ENCODE results near the gene EME2. TPM values are rescaled to one million over a fixed set of nuclear protein-coding genes. Genes with fewer than 3 reads are reported as not detected.

Gene EME2
- total RNA-seq, 5 donors from 2014 or later (not counting 1 experiment from before 2014, with no cell fraction given), result 23.0 to 50.6 (median 34.5) TPM

GRCh38 chr16:1777375-1778199 lies 5.0 kb downstream of the EME2 start:
- Histone ChIP-seq H3K4me3 (ENCODE audit: control insufficient read depth in 1 of 2, extremely low read depth in 1 of 2, low read length in 1 of 2) (no peak overlapping the region), H3K27ac (ENCODE audit: low read length) (no peak overlapping the region), H3K36me3 (ENCODE audit: control insufficient read depth in 2 of 2, extremely low read depth in 1 of 2, insufficient read depth in 1 of 2, low read length in 1 of 2) (peaks cover 21 to 38% of the 10 kb centered on the region in 2 donors), H3K4me1 (ENCODE audit: control insufficient read depth in 1 of 2, extremely low read depth in 1 of 2, insufficient read depth in 2 of 2, low read length in 2 of 2) (peaks cover 6 to 53% of the 10 kb centered on the region in 2 experiments), H3K9me3 (no peaks in the 10 kb centered on the region), H3K27me3 (replicated peaks in 1 of 2; ENCODE audit: control insufficient read depth in 2 of 2, extremely low read depth in 1 of 2, insufficient read depth in 2 of 2, low read length in 1 of 2) (no peaks in the 10 kb centered on the region)
- Mint-ChIP-seq H3K9me3 (no peaks in the 10 kb centered on the region), H3K4me1 (peaks cover 11 to 33% (median 21%) of the 10 kb centered on the region in 3 donors), H3K4me3 (no peak overlapping the region), H3K36me3 (no peaks in the 10 kb centered on the region), H3K27ac (no peak overlapping the region), H3K27me3 (no peaks in the 10 kb centered on the region)
- 92% methylated on average over 31 of the region's 36 CpGs for WGBS (ENCODE audit: insufficient coverage)
- ChIA-PET POLR2A (no interaction called here), CTCF (interaction anchor here in 1 of 2 donors (0.5 kb wide), 1 partner anchor 561 kb away, joined by 4 read pairs; no protein-coding TSS in a partner anchor)
- no peak for DNase-seq
- ATAC-seq (replicated peaks in 1 of 4), result no peak

GRCh38 chr16:1778200-1779179 lies 5.9 kb downstream of the EME2 start:
- Histone ChIP-seq H3K9me3 (no peaks in the 10 kb centered on the region), H3K27me3 (replicated peaks in 1 of 2; ENCODE audit: control insufficient read depth in 2 of 2, extremely low read depth in 1 of 2, insufficient read depth in 2 of 2, low read length in 1 of 2) (no peaks in the 10 kb centered on the region), H3K4me3 (ENCODE audit: control insufficient read depth in 1 of 2, extremely low read depth in 1 of 2, low read length in 1 of 2) (no peak overlapping the region), H3K4me1 (ENCODE audit: control insufficient read depth in 1 of 2, extremely low read depth in 1 of 2, insufficient read depth in 2 of 2, low read length in 2 of 2) (peaks cover 6 to 56% of the 10 kb centered on the region in 2 experiments), H3K36me3 (ENCODE audit: control insufficient read depth in 2 of 2, extremely low read depth in 1 of 2, insufficient read depth in 1 of 2, low read length in 1 of 2) (peaks cover 21 to 38% of the 10 kb centered on the region in 2 donors), H3K27ac (ENCODE audit: low read length) (no peak overlapping the region)
- WGBS (ENCODE audit: insufficient coverage), result 90% methylated on average over 32 of the region's 34 CpGs
- Mint-ChIP-seq H3K4me1 (peaks cover 10 to 39% (median 25%) of the 10 kb centered on the region in 3 donors), H3K9me3 (no peaks in the 10 kb centered on the region), H3K4me3 (no peak overlapping the region), H3K27me3 (no peaks in the 10 kb centered on the region), H3K27ac (no peak overlapping the region), H3K36me3 (no peaks in the 10 kb centered on the region)
- CTCF ChIA-PET, result no interaction called here
- ATAC-seq (replicated peaks in 1 of 4) (no peak), DNase-seq (no peak)
- POLR2A ChIA-PET, result no interaction called here

GRCh38 chr16:1779234-1779701 lies 6.7 kb downstream of the EME2 start:
- 96% methylated on average over 6 of the region's 8 CpGs for WGBS (ENCODE audit: insufficient coverage)
- H3K27me3 Mint-ChIP-seq, result no peaks in the 10 kb centered on the region
- Histone ChIP-seq H3K4me3 (ENCODE audit: control insufficient read depth in 1 of 2, extremely low read depth in 1 of 2, low read length in 1 of 2) (no peak overlapping the region), H3K4me1 (ENCODE audit: control insufficient read depth in 1 of 2, extremely low read depth in 1 of 2, insufficient read depth in 2 of 2, low read length in 2 of 2) (peaks cover 2 to 56% of the 10 kb centered on the region in 2 experiments), H3K27me3 (replicated peaks in 1 of 2; ENCODE audit: control insufficient read depth in 2 of 2, extremely low read depth in 1 of 2, insufficient read depth in 2 of 2, low read length in 1 of 2) (no peaks in the 10 kb centered on the region), H3K9me3 (no peaks in the 10 kb centered on the region), H3K27ac (ENCODE audit: low read length) (no peak overlapping the region), H3K36me3 (ENCODE audit: control insufficient read depth in 2 of 2, extremely low read depth in 1 of 2, insufficient read depth in 1 of 2, low read length in 1 of 2) (peaks cover 21 to 41% of the 10 kb centered on the region in 2 donors)
- no peak overlapping the region for H3K4me3 Mint-ChIP-seq
- no peak for ATAC-seq (replicated peaks in 1 of 4)
- ChIA-PET POLR2A (no interaction called here), CTCF (no interaction called here)
- no peaks in the 10 kb centered on the region for H3K36me3 Mint-ChIP-seq
- no peak overlapping the region for H3K27ac Mint-ChIP-seq
- no peaks in the 10 kb centered on the region for H3K9me3 Mint-ChIP-seq
- no peak for DNase-seq
- peaks cover 10 to 42% (median 26%) of the 10 kb centered on the region in 3 donors for H3K4me1 Mint-ChIP-seq

GRCh38 chr16:1779741-1780676 lies 7.4 kb downstream of the EME2 start:
- peak in 1 of 35 experiments; percentile 0 for DNase-seq
- WGBS (ENCODE audit: insufficient coverage), result 92% methylated on average over 20 of the region's 27 CpGs

GRCh38 chr16:1780677-1781072 lies 8.1 kb downstream of the EME2 start:
- Histone ChIP-seq H3K4me3 (ENCODE audit: control insufficient read depth in 1 of 2, extremely low read depth in 1 of 2, low read length in 1 of 2) (no peak overlapping the region), H3K27me3 (replicated peaks in 1 of 2; ENCODE audit: control insufficient read depth in 2 of 2, extremely low read depth in 1 of 2, insufficient read depth in 2 of 2, low read length in 1 of 2) (no peaks in the 10 kb centered on the region), H3K9me3 (no peaks in the 10 kb centered on the region), H3K36me3 (ENCODE audit: control insufficient read depth in 2 of 2, extremely low read depth in 1 of 2, insufficient read depth in 1 of 2, low read length in 1 of 2) (peaks cover 22 to 45% of the 10 kb centered on the region in 2 donors), H3K4me1 (ENCODE audit: control insufficient read depth in 1 of 2, extremely low read depth in 1 of 2, insufficient read depth in 2 of 2, low read length in 2 of 2) (peaks cover 2 to 57% of the 10 kb centered on the region in 2 experiments), H3K27ac (ENCODE audit: low read length) (peak overlapping the region; percentile 29)
- peak overlapping the region; percentile 75 to 82 (median 81) for H3K4me3 Mint-ChIP-seq
- ChIA-PET CTCF (no interaction called here), POLR2A (no interaction called here)
- WGBS (ENCODE audit: insufficient coverage), result 100% methylated on average over 2 of the region's 6 CpGs
- H3K9me3 Mint-ChIP-seq, result no peaks in the 10 kb centered on the region
- peak overlapping the region; percentile 16 to 23 for H3K27ac Mint-ChIP-seq
- peaks cover 10 to 40% (median 31%) of the 10 kb centered on the region in 3 donors for H3K4me1 Mint-ChIP-seq
- H3K27me3 Mint-ChIP-seq, result no peaks in the 10 kb centered on the region
- no peaks in the 10 kb centered on the region for H3K36me3 Mint-ChIP-seq
- ATAC-seq (replicated peaks in 1 of 4) (no peak), DNase-seq (no peak)

More at GRCh38 chr16:1779741-1780676, 7.4 kb downstream of the EME2 start:
- no peaks in the 10 kb centered on the region for H3K27me3 Mint-ChIP-seq
- no peak for ATAC-seq (replicated peaks in 1 of 4)
- Histone ChIP-seq H3K4me1 (ENCODE audit: control insufficient read depth in 1 of 2, extremely low read depth in 1 of 2, insufficient read depth in 2 of 2, low read length in 2 of 2) (peaks cover 2 to 55% of the 10 kb centered on the region in 2 experiments), H3K4me3 (ENCODE audit: control insufficient read depth in 1 of 2, extremely low read depth in 1 of 2, low read length in 1 of 2) (no peak overlapping the region), H3K9me3 (no peaks in the 10 kb centered on the region), H3K27me3 (replicated peaks in 1 of 2; ENCODE audit: control insufficient read depth in 2 of 2, extremely low read depth in 1 of 2, insufficient read depth in 2 of 2, low read length in 1 of 2) (no peaks in the 10 kb centered on the region), H3K27ac (ENCODE audit: low read length) (no peak overlapping the region), H3K36me3 (ENCODE audit: control insufficient read depth in 2 of 2, extremely low read depth in 1 of 2, insufficient read depth in 1 of 2, low read length in 1 of 2) (peaks cover 22 to 42% of the 10 kb centered on the region in 2 donors)
- no peak overlapping the region for H3K27ac Mint-ChIP-seq
- POLR2A ChIA-PET, result no interaction called here
- peaks cover 10 to 39% (median 25%) of the 10 kb centered on the region in 3 donors for H3K4me1 Mint-ChIP-seq
- H3K36me3 Mint-ChIP-seq, result no peaks in the 10 kb centered on the region
- peak overlapping the region; percentile 75 to 82 (median 81) for H3K4me3 Mint-ChIP-seq
- CTCF ChIA-PET, result no interaction called here
- no peaks in the 10 kb centered on the region for H3K9me3 Mint-ChIP-seq
